Left lobe of liver (tissue), 2 donors: ENCODE results near the gene ZNF668. TPM values are rescaled to one million over a fixed set of nuclear protein-coding genes. Genes with fewer than 3 reads are reported as not detected.

Experiments used
- ATAC-seq: fragments of 200-7000 bp; cut with Tn5 transposase; one replicate; pipeline ENCODE4 v1.9.1; 2020; ENCODE audit warnings: mild to moderate bottlenecking, moderate library complexity
- DNase-seq: peaks from one replicate; pipeline ENCODE4 v3.0.0-alpha.2; 2020; ENCODE audit warnings: low spot score
- total RNA-seq: library from RNA; stranded (reverse); gene quantifications from one replicate; pipeline ENCODE4 v1.2.1, GENCODE V29; 2021
- donor health status: DM: no; HTN: no; CAD: no; lungs with moderate emphysema.
- donor health status: DM: no; HTN: yes; CAD: no.

Gene ZNF668
- 3.6 TPM for total RNA-seq

DNA sequence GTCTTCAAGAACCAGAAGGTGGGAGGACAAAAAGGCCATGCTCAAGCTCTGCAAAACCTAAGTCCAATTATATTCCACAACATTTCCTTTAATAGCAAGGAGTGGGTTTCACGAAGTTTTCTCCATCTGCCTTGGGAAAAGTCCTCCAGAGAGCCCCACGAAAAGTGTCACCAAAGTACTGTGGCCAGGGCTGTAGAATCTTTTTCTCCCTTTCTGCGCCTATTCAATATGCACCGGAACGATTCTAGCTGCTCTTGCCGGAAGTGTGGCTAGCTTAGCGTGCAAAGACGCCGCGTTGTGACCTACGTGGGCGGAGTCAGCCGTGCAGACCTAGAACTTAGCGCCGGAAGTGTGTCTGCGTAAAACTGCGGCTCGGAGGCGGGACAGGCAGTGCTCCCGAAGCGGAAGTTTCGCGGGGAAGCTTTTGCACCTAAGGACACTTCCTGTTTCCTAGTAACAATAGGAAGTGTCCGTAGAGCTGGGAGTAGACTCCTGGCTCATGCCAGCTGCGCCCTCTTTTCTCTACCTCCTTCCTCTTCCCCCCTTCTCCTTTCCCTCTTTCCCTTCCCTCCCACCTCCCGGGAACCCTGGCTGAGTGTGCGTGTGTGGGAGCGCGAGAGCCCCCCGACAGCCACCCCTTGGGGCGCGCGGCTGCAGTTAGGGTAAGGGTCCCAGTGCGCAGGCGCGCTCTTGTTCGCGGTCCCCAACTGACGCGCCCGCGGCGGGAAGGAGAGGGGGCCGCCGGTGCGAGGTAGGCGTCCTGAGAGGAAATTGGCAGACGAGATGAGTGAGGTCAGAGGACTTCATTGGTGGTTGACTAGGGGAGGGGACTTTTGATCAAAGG is at the start of gene ZNF668, which contains the start of gene ZNF646:
Gene ZNF668, minus strand, starts transcription at position 271 of the 844 bp plus-strand sequence. CDS start 9,781 bp downstream, outside the sequence.
Gene ZNF646, plus strand, starts transcription at position 453 of the 844 bp plus-strand sequence. CDS start 1,903 bp downstream, outside the sequence.
- DNase-seq: peak; percentile 98
- ATAC-seq: peak; percentile 90

DNA sequence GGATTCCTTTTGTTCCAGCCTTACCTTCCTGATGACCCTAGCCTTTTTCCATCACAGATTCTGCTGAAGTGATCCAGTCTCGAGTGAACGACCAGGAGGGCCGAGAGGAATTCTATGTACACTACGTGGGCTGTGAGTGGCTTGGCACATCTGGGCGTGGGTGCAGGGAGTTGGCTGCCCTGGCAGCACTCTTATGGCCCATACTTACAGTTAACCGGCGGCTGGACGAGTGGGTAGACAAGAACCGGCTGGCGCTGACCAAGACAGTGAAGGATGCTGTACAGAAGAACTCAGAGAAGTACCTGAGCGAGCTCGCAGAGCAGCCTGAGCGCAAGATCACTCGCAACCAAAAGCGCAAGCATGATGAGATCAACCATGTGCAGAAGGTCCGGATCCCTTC is 46.1 kb upstream of the ZNF668 start:
- no peak for DNase-seq

DNA sequence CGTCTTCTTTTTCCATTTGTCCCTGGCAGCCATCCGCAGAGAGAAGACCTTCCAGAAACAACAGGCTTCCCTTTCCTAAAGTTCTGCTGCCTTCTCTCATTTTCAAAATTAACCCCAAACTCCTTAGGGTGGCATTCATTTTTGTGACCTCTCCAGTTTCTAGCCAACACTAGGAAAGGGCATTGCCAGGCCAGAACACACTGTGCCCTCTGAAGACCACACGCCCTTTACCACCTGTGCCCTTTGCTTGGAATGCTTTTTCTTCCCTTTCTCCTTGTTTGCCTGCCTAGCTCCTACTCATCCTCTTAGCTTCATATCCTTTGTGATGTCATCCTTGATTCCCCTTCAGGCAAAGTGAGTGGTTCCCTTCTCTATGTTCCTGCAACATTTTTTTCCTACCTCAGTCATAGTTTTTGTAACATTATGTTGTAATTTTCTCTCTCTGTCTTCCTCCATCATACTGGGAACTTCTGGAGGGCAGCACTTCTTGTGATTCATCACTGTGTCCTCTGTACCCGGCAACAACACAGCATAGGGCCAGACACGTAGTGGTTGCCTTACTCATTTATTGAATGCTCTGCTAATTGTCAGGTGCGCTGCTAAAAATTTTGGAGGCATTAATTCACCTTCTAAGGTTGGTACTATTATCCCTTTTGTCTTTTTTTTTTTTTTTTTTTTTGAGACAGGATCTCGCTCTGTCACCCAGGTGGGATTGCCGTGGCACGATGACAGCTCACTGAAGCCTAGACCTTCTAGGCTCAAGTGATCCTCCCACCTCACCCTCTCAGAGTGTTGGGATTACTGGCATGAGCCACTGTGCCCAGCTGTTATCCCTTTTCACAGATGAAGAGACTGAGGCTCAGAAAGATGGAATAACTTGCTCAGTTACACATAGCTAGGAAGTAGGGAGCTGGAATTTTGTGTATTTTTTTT is 44.4 kb upstream of the ZNF668 start:
- no peak for ATAC-seq

More for the DNA sequence above, 46.1 kb upstream of the ZNF668 start:
- no peak for ATAC-seq

GRCh38 chr16:31117384-31118222 is 43.6 kb upstream of the ZNF668 start, which contains the start of gene KAT8:
TSS of gene KAT8 (plus strand) at chr16:31117664. CDS start at chr16:31117682, 18 bp downstream.
- ATAC-seq (peak; percentile 93), DNase-seq (peak; percentile 99)

More for the DNA sequence above, 44.4 kb upstream of the ZNF668 start:
- no peak for DNase-seq

GRCh38 chr16:31114468-31114867 is 40.4 kb upstream of the ZNF668 start:
- ATAC-seq (no peak), DNase-seq (no peak)

DNA sequence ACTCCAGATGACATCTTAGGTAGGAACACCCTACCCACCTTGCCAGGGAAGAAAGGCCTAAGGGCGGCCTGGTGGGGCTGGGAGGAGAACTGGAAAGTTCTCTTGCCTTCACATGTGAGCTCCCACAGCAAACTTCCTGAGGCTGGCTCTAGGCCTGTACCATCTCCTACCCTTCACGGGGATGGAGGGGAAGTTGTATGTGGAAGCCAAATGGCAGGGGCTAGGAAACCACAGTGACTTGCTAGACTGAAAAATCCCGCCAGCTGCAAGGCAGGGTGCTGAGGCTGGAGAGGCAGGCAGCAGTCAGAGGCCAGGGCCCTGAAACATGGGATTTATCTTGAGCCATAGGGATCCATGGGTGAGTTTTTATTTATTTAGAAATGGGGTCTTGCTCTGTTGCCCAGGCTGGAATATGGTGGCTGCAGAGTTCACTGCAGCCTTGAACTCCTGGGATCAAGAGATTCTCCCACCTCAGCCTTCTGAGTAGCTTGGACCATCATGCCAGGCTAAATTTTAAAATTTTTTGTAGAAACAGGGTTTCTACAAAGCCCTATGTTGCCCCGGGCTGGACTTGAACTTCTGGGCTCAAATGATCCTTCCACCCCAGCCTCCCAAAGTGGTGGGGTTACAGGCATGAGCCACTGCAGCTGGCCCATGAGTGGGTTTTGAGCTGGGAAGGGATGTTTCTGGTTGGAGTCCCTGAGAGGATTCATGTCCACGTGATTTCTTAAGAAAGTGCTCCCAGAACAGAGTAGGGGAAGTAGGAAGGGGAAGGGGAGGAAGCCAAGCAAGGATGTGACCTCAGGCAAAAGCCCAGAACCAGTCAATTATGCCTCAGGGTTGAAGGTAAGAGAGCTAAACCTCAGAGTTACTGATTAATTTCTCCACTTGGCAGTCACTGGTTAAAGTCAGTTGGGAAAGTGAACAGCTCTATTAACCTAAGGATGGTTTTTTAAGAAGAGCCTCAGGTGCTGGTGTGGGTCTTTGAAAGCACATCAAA is 39.4 kb upstream of the ZNF668 start:
- peak; percentile 36 for ATAC-seq
- no peak for DNase-seq

- ATAC-seq (no peak), DNase-seq (no peak)
Measured at GRCh38 chr16:31112711-31113110, 38.7 kb upstream of the ZNF668 start.

DNA sequence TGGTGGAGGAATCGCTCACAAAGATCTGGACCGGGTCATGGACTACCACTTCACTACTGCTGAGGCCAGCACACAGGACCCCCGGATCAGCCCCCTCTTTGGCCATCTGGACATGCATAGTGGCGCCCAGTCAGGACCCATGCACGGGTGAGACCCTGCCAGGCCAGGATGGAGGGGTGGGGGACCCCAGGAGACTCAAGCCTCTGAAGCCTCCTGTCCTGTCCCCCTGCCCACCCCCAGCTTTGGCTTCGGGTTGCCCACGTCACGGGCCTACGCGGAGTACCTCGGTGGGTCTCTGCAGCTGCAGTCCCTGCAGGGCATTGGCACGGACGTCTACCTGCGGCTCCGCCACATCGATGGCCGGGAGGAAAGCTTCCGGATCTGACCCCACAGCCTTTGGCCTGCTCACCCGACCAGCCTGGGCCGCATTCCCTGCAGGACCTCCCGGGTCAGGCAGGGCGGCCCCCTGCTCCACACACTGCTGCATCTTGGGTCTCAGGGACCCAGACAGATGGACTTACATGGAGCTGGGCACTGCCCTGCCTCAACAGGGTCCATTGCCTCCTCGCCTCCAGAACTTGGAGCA is 37.9 kb upstream of the ZNF668 start:
- no peak for ATAC-seq
- no peak for DNase-seq

- peak; percentile 62 for DNase-seq
- ATAC-seq: peak; percentile 18
Measured at GRCh38 chr16:31110106-31111034, 36.3 kb upstream of the ZNF668 start.

DNA sequence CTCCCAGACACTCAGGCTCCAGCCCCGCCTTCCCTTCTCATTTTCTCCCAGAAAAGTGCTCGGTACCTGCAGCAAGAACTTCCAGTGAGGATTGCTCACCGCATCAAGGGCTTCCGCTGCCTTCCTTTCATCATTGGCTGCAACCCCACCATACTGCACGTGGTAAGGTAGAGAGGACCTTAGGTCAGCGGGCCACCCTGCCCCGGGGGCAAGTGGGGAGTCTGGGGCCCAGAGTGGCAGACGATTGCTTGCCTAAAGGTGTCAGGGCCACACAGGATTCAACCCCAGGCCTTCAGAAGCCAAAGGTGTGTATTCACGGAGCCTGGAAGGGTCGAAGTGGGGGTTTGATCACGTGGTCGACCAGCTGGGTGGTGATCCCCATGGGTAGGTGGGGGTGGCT is 35.6 kb upstream of the ZNF668 start:
- no peak for ATAC-seq
- no peak for DNase-seq

- ATAC-seq (no peak), DNase-seq (no peak)
Measured at GRCh38 chr16:31108794-31109558, 34.9 kb upstream of the ZNF668 start.

GRCh38 chr16:31108035-31108793 is 34.2 kb upstream of the ZNF668 start, which contains the start of gene BCKDK:
TSS of gene BCKDK (plus strand) at chr16:31108386. CDS start at chr16:31109224, 838 bp downstream.
- peak; percentile 79 for DNase-seq

DNA sequence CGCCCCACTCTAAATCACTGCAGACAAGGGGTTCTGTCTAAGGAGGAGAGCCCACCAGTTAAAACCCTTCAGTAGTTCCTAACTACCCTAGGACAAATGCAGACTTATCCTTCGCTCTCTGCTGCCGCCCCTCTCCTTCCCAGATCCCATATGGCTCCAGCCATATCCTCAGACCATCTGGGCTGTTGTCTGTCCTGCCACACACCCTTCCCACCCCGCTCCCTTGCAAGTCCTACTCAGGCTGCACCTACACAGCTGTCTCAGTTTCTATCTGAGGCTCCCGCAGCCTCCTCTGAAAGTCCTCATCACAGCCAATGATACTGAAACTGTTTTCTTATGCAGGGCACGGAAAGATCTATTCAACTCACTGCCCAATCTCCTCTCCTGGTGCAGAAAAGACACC is 33.4 kb upstream of the ZNF668 start:
- ATAC-seq: no peak
- DNase-seq: no peak

More at GRCh38 chr16:31108035-31108793, 34.2 kb upstream of the ZNF668 start, which contains the start of gene BCKDK:
- peak; percentile 77 for ATAC-seq

DNA sequence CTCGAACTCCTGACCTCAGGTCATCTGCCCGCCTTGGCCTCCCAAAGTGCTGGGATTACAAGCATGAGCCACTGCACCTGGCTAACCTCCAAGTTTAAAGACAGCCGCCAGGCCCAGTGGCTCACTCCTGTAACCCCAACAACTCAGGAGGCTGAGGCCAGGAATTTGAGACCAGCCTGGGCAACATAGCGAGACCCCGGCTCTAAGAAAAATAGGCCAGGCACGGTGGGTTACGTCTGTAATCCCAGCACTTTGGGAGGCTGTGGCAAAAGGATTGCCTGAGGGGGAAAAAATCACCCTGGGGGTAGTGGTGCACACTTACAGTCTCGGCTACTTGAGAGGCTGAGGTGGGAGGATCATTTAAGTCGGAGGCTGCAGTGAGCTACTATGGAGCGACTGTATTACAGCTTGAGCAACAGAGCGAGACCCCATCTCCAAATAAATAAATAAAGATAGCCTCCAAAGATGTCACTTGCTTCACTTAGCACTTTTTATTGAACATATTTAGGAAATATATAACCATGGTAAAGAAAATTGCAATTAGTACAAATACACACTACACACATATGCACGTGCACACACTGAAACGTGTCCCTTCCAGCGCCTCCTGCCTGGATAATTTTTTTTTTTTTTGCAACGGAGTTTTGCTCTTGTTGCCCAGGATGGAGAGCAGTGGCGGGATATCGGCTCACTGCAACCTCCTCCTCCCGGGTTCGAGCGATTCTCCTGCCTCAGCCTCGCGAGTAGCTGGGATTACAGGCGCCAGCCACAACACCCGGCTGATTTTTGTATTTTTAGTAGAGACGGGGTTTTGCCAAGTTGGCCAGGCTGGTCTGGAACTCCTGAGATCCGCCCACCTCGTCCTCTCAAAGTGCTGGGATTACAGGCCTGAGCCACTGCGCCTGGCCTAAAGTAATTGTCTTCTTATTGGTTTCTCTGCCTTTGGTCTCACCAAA is 32.7 kb upstream of the ZNF668 start:
- no peak for ATAC-seq
- no peak for DNase-seq
